ENCODE data around the gene BIRC5.
A peak's percentile ranks its signal among the peaks of the same experiment; 100 is the strongest.

BIRC5 gene

DNA sequence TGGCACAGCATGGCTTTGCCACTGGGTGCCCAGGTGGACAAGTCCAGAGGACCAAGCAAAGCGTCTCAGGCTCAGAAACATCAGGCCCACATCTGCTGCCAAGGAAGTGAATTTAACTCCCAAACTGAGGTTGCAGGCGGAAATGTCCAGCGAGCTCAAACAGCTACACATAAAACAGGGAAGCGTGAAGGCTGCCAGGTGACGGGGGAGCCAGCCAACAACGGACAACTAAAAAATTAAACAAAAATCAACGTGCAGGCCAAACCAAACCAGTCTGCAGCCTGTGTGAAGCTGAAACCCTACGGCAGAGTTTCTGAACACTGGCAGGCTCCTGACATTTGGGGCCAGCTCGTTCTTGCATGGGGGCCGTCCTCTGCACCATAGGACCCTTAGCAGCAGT is 29.7 kb upstream of the BIRC5 start:
- DNase-seq = no peak

DNA sequence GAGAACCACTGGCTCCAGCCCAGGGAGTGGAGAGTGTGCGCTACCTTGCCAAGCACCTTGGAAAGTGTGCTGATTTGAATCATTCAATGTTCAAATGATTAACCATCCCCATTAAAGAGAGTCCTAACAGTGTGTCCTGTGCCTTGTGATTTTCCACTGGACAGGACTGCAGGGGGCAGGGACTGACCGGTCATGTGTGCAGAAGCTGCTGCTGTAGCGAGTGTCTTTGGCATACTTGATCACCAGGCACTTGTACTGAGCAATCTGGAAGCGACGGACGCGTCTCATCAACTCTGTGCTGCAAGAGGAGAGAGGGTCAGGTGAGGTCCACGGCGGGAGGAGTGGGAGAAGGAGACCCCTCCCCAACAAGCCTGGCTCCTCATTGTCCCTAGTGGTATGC is 29.2 kb upstream of the BIRC5 start:
- no peak for DNase-seq

DNA sequence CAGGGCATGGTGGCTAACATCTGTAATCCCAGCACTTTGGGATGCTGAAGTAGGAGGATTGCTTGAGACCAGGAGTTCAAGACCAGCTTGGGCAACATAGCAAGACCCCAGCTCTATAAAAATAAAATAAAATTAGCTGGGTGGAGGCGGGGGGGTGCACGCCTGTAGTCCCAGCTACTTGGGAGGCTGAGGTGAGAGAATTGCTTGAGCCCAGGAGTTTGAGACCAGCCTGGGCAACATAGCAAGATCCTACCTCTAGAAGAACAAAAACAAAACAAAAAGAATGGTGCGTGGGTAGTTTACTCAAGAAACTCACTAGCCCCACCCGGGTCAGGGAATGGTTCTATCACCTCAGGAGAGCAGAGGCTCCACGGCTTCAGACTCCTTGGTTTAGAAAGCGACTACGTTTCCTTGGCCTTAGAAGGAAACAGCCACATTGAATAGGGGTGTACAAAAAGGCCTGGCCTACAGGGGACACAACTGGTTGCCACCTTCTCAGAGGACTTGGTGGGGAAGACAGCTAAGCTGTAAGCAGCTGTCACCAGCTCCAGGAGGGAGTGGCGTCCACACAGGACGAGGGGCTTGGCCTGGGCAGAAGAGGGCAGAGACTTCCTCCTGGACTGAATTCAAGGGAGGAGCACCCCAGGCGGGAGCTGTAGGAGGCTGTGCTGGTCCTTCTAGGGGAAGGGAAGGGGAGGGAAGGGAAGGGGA is 27.9 kb upstream of the BIRC5 start:
- DNase-seq = no peak

DNA sequence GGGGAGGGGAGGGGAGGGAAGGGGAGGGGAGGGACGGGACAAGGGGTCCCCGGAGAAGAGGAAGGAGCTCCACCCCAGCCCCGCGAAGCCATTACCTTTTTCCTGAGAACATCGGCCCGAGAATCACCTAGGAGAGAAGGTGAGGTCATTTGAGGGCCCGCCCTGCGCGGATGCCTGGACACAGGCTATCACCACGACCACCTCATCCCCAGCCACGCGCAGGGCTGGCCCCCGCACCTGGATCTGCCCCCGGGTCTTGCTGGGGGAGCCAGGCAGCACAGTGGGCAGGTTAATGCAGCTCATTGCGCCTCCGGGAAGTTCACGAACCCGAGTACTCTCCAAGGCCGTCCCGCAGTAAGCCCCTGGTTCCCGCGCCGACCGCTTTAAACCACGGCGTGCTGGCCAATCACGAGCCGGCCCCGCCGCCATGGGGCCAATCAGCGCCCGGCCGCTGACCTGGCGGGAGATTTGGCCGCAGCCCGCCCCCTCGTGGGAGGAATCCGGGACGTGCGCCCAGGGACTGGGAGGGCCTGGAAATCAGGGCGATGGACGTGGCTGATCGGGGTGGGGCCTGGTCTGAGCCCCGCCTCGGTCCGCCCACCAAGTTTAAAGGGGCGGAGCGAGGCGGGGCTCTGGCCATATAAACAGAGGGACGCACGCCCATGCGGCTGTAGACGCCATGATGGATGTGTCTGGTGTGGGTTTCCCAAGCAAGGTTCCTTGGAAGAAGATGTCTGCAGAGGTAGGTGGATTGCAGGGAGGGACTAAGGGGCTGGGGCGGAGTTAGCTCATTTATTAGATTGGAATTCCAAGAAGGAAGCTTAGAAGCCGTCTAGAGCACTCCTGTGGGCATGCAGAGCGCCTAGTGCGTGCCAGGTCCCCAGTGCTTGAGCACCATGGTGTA is 27.1 kb upstream of the BIRC5 start, which contains the start of the genes AFMID and TK1:
Gene AFMID (plus strand): TSS at position 671 of the 904 bp plus-strand sequence. CDS start 9 bp downstream, at position 680.
Gene TK1 (minus strand): TSS at position 361 of the 904 bp plus-strand sequence. CDS start 58 bp downstream, at position 303.
- DNase-seq = peak; percentile 94

DNA sequence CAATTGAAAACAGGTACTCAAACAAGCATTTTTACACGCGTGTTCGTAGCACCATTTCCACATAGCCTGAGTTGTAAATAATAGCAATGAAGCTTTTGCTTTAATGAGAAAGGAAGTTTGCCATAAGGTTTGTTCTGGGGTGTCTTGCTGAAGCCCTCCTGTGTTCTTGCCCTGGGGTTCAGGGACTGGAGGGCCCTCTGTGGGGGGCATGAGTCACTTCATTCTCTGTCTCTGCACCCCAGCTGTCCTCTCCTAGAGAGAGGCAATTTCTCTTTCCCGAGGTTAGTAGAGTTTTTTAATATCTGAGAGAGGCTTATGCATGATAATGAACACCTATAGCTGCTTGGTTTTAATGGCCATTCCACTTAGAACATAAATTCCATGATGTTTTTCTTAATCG is 17.3 kb upstream of the BIRC5 start:
- DNase-seq = no peak

DNA sequence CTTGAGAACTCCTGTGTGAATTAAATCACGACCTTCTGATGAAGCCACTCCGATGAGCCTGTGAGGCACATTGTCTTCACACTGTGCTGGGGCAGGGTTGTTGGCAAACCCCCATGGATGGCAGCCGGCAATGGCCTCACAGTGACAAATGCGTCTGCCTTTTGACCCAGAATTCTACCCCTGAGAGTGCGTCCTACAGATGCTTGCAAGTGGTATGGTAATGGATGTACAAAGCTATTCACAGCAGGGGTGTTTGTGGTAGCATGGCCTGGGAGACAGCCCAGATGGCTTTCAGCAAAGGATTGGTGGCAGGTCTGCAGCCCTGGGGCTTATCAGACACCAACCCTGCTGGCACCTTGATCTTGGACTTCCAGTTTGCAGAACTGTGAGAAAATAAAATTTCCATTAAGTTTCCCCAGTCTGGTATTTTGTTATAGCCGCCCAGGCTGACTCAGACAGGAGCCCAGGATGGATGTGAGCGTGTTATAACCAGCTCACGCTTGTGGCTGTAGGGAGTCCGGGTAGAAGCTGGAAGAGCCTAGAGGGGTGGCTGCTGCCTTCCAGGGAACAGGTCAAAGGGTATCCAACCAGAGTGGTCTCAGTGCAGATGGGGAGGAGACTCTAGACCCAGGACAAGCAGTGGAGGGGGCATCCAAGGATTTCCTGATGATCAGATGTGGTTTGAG is 16.8 kb upstream of the BIRC5 start:
- no peak for DNase-seq

DNA sequence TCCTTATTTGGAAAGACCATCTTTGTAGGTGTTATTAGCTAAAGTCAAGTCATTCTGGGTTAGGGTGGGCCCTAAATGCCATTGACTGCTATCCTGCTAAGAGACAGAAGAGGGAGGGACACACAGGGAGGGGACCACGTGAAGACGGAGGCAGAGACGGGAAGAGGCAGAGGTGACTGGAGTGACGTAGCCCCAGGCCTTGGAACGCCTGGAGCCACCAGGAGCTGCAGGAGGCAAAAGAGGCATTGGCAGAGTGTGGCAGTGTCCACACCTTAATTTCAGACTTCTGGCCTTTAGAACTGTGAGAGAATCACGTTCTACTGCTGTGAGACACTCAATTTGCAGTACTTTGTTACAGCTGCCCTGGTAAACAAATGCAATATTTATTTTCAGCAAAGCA is 13.6 kb upstream of the BIRC5 start:
- no peak for DNase-seq

DNA sequence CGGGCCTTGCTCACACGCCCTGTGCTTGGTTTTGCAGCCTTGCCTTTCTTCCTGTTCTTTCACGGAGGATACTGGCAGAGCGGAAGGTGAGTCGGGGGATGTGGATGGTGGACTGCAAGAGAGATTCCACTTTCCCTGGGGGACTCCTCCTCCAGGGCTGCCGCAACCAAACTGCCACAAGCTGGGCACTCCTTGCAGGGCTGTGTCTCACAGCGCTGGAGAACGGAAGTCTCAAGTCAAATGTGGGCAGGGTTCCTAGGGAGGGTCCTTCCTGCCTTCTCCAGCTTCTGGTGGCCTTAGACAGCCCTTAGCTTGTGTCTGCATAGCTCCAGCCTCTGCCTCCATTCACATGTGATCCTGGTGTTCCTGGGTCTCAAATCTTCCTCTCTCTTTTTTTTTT is 11.4 kb upstream of the BIRC5 start:
- DNase-seq = no peak

DNA sequence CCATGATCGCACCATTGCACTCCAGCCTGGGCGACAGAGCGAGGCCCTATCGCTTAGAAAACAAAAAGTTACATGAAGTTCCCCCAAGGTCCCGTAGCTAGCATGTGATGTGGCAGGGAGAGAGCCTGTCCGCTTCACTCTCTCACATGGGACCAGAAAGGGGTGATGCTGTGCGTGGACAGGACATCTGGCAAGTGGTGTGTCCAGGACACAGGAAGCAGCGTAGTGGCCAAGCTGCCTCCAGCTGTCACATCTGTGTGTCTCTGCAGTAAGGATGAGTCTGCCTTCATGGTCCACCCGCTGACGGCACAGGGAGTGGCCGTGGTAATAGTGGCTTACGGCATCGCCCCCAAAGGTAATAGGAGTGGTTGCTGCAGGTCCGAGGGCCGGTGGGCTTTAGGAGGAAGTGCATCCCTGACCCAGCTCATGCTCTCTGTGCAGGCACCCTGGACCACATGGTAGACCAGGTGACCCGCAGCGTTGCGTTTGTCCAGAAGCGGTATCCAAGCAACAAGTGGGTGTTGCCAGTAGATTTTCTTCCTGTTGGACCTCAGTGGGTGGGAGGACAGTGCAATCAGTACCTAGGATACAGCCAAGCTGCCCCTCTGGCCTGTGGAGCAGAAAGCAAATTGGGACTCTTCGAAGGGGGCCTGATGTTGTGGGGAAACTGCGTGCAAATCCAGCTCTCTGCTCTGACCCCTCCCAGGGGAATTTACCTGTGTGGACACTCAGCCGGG is 9.5 kb upstream of the BIRC5 start:
- DNase-seq = no peak

DNA sequence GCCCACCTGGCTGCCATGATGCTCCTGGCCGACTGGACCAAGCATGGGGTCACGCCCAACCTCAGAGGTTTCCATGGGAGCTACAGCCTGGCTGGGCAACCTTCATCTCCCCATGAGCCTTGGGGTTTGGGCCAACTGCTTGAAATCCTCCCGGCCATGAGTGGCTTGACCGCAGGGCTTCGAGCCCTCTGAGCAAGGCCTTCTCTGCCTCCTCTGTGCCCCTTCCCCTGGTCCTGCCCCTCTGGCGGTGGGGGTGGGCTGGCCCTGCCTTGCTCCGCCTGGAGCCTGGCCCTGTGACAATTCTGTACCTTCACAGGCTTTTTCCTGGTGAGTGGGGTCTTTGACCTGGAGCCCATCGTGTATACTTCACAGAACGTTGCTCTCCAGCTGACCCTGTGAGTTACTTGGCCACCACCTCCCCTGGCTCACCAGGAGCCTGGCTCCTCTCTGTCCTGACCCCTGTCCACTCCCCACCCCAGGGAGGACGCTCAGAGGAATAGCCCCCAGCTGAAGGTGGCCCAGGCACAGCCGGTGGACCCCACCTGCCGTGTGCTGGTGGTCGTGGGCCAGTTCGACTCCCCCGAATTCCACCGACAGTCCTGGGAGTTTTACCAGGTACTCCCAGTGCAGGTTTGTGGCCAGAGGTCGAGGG is 8.8 kb upstream of the BIRC5 start:
- DNase-seq = no peak

DNA sequence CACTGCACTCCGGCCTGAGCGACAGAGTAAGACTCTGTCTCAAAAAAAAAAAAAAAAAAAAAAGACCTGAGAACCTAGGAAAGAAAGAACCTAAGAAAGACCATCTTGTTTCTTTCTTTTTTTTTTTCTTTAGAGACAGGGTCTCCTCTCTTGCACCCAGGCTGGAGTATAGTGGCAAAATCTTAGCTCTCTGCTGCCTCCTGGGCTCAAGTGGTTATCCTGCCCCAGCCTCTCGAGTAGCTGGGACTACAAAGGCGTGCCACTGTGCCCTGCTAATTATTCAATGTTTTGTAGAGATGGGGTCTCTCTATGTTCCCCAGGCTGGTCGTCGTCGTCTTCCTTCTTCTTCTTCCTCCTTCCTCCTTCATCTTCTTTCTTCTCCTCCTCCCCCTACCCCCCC is 7.8 kb upstream of the BIRC5 start:
- no peak for DNase-seq

DNA sequence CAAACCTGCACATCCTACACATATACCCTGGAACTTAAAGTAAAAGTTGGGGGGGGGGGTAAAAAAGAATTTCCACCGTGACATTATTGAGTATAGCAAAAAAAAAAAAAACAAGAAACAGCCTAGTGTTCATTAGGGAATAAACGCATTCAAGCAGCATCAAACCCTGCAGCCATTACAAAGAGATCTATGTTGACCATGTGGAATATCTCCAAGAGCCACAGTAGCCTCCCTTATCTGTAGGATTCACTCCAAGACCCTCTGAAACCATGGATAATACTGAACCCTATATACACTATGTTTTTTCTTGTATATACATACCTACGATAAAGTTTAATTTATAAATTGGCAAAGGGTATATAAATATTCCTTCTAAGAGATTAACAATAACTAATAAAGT is 5.6 kb upstream of the BIRC5 start:
- no peak for DNase-seq

DNA sequence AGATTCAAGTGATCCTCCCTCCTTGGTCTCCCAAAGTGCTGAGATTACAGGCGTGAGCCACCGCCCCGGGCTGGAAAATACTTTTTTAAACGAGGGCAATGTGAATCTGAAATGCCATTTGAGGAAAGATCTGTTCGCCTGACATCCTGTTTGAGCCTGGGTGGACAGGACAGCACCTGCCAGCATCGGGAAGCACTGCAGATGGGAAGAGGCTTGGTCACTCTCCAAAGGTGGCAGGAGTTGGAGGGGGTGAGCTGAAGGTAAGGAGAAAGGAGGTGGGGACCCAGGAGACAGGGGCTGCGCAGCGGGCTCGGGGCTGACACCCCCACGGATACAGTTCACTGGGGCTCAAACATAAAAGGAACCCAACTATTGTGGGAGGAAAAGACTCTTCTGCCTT is 3.9 kb upstream of the BIRC5 start:
- DNase-seq = no peak

DNA sequence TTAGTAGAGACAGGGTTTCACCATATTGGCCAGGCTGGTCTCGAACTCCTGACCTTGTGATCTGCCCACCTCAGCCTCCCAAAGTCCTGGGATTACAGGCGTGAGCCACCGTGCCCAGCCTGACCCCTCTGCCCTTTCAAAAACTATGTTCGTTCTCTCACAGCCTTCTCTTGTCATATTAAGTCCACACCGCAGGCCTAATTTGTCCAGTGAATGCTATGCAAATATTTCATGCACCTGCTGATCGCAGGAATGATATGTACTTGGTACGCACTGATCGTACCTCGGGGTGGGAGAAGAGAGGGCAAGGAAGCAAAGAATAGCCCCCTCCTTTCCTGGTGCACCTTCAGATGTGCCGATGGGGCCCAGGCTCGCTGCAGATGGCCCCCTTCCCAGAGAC is 3.0 kb upstream of the BIRC5 start:
- DNase-seq = no peak

DNA sequence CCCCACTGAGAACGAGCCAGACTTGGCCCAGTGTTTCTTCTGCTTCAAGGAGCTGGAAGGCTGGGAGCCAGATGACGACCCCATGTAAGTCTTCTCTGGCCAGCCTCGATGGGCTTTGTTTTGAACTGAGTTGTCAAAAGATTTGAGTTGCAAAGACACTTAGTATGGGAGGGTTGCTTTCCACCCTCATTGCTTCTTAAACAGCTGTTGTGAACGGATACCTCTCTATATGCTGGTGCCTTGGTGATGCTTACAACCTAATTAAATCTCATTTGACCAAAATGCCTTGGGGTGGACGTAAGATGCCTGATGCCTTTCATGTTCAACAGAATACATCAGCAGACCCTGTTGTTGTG is 631 bp downstream of the BIRC5 start:
- no peak for DNase-seq

DNA sequence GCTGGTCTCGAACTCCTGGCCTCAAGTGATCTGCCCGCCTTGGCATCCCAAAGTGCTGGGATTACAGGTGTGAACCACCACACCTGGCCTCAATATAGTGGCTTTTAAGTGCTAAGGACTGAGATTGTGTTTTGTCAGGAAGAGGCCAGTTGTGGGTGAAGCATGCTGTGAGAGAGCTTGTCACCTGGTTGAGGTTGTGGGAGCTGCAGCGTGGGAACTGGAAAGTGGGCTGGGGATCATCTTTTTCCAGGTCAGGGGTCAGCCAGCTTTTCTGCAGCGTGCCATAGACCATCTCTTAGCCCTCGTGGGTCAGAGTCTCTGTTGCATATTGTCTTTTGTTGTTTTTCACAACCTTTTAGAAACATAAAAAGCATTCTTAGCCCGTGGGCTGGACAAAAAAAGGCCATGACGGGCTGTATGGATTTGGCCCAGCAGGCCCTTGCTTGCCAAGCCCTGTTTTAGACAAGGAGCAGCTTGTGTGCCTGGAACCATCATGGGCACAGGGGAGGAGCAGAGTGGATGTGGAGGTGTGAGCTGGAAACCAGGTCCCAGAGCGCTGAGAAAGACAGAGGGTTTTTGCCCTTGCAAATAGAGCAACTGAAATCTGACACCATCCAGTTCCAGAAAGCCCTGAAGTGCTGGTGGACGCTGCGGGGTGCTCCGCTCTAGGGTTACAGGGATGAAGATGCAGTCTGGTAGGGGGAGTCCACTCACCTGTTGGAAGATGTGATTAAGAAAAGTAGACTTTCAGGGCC is 5.5 kb downstream of the BIRC5 start:
- no peak for DNase-seq

DNA sequence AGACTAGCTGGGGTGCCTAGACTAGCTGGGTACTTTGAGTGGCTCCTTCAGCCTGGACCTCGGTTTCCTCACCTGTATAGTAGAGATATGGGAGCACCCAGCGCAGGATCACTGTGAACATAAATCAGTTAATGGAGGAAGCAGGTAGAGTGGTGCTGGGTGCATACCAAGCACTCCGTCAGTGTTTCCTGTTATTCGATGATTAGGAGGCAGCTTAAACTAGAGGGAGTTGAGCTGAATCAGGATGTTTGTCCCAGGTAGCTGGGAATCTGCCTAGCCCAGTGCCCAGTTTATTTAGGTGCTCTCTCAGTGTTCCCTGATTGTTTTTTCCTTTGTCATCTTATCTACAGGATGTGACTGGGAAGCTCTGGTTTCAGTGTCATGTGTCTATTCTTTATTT is 9.0 kb downstream of the BIRC5 start:
- DNase-seq = no peak

DNA sequence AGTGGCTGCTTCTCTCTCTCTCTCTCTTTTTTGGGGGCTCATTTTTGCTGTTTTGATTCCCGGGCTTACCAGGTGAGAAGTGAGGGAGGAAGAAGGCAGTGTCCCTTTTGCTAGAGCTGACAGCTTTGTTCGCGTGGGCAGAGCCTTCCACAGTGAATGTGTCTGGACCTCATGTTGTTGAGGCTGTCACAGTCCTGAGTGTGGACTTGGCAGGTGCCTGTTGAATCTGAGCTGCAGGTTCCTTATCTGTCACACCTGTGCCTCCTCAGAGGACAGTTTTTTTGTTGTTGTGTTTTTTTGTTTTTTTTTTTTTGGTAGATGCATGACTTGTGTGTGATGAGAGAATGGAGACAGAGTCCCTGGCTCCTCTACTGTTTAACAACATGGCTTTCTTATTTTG is 9.7 kb downstream of the BIRC5 start:
- no peak for DNase-seq

DNA sequence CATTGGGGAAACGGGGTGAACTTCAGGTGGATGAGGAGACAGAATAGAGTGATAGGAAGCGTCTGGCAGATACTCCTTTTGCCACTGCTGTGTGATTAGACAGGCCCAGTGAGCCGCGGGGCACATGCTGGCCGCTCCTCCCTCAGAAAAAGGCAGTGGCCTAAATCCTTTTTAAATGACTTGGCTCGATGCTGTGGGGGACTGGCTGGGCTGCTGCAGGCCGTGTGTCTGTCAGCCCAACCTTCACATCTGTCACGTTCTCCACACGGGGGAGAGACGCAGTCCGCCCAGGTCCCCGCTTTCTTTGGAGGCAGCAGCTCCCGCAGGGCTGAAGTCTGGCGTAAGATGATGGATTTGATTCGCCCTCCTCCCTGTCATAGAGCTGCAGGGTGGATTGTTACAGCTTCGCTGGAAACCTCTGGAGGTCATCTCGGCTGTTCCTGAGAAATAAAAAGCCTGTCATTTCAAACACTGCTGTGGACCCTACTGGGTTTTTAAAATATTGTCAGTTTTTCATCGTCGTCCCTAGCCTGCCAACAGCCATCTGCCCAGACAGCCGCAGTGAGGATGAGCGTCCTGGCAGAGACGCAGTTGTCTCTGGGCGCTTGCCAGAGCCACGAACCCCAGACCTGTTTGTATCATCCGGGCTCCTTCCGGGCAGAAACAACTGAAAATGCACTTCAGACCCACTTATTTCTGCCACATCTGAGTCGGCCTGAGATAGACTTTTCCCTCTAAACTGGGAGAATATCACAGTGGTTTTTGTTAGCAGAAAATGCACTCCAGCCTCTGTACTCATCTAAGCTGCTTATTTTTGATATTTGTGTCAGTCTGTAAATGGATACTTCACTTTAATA is 10.4 kb downstream of the BIRC5 start:
- DNase-seq = no peak

DNA sequence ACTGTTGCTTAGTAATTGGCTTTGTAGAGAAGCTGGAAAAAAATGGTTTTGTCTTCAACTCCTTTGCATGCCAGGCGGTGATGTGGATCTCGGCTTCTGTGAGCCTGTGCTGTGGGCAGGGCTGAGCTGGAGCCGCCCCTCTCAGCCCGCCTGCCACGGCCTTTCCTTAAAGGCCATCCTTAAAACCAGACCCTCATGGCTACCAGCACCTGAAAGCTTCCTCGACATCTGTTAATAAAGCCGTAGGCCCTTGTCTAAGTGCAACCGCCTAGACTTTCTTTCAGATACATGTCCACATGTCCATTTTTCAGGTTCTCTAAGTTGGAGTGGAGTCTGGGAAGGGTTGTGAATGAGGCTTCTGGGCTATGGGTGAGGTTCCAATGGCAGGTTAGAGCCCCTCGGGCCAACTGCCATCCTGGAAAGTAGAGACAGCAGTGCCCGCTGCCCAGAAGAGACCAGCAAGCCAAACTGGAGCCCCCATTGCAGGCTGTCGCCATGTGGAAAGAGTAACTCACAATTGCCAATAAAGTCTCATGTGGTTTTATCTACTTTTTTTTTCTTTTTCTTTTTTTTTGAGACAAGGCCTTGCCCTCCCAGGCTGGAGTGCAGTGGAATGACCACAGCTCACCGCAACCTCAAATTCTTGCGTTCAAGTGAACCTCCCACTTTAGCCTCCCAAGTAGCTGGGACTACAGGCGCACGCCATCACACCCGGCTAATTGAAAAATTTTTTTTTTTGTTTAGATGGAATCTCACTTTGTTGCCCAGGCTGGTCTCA is 11.2 kb downstream of the BIRC5 start:
- DNase-seq = no peak

All from NCI-H2029 (cell line).